Naive thymus-derived CD4-positive, alpha-beta T cell (primary cell): ENCODE measurements around the gene CDYL2. TPM values are rescaled to one million over a fixed set of nuclear protein-coding genes. Genes with fewer than 3 reads are reported as not detected.

Experiments
- ATAC-seq: fragments of 150-1000 bp; cut with Tn5 transposase; 2 replicates; pipeline ENCODE4 v1.10.0; 2021; ENCODE audit warnings: mild to moderate bottlenecking, moderate library complexity
- CTCF ChIA-PET: fragments of 350-600 bp; sonication (Branson Sonifier 250); formaldehyde crosslinking; loops from one replicate; lab custom pipeline; 2021; ENCODE audit warnings: antibody characterized with exemption; lab: Charles Lee
- POLR2A ChIA-PET: fragments of 350-600 bp; sonication (Branson Sonifier 250); formaldehyde crosslinking; loops from one replicate; lab custom pipeline; 2021; ENCODE audit warnings: antibody characterized with exemption, inconsistent platforms; lab: Charles Lee
- DNase-seq, 9 donors: peaks; one replicate each; pipeline versions ENCODE4 v3.0.0 to v3.0.0-alpha.2; 2020 to 2022; ENCODE audit warnings: mixed read lengths in 1 of 9
- H3K27ac ChIP-seq: one replicate; pipeline ENCODE4 v1.7.0; 2013; ENCODE audit warnings: mild to moderate bottlenecking, low read depth, low read length, moderate library complexity
- H3K27me3 ChIP-seq, 2 donors: one replicate each; pipeline ENCODE4 v1.7.0; 2013; ENCODE audit warnings: low read length in 2 of 2, mild to moderate bottlenecking in 2 of 2, moderate library complexity in 2 of 2; ENCODE audit not compliant: control insufficient read depth in 2 of 2, insufficient read depth in 2 of 2
- H3K36me3 ChIP-seq, 3 experiments: 1 replicate in 2 of 3; 2 replicates in 1 of 3; pipeline ENCODE4 v1.7.0; 2013; ENCODE audit warnings: low read length in 3 of 3, mild to moderate bottlenecking in 3 of 3, moderate library complexity in 1 of 3; ENCODE audit not compliant: insufficient read depth in 3 of 3, control insufficient read depth in 2 of 3
- H3K4me1 ChIP-seq, 2 donors: one replicate each; pipeline ENCODE4 v1.7.0; 2013; ENCODE audit warnings: low read length in 2 of 2, mild to moderate bottlenecking in 2 of 2, moderate library complexity in 1 of 2; ENCODE audit not compliant: control insufficient read depth in 2 of 2, insufficient read depth in 2 of 2
- H3K4me3 ChIP-seq: 2 replicates; pipeline ENCODE4 v1.7.0; 2013; ENCODE audit warnings: mild to moderate bottlenecking, low read length
- H3K9me3 ChIP-seq, 3 experiments: 1 replicate in 2 of 3; 2 replicates in 1 of 3; pipeline ENCODE4 v1.7.0; 2013; ENCODE audit warnings: low read length in 3 of 3; ENCODE audit not compliant: control insufficient read depth in 2 of 3
- H3K27ac Mint-ChIP-seq, 9 donors: one replicate each; pipeline ENCODE4 v1.8.0; 2020 to 2022; ENCODE audit warnings: mixed read lengths in 9 of 9, mild to moderate bottlenecking in 8 of 9, moderate library complexity in 5 of 9, inconsistent platforms in 2 of 9
- H3K27me3 Mint-ChIP-seq, 5 donors: one replicate each; pipeline ENCODE4 v1.8.0; 2021 to 2022; ENCODE audit warnings: mixed read lengths in 5 of 5, mild to moderate bottlenecking in 1 of 5
- H3K36me3 Mint-ChIP-seq, 5 donors: one replicate each; pipeline ENCODE4 v1.8.0; 2020 to 2022; ENCODE audit warnings: mixed read lengths in 5 of 5, mild to moderate bottlenecking in 3 of 5, inconsistent platforms in 1 of 5
- H3K4me1 Mint-ChIP-seq, 7 donors: one replicate each; pipeline ENCODE4 v1.8.0; 2020 to 2022; ENCODE audit warnings: mixed read lengths in 7 of 7, mild to moderate bottlenecking in 3 of 7, inconsistent platforms in 1 of 7
- H3K4me3 Mint-ChIP-seq, 10 donors: one replicate each; pipeline ENCODE4 v1.8.0; 2020 to 2022; ENCODE audit warnings: mild to moderate bottlenecking in 10 of 10, mixed read lengths in 10 of 10, moderate library complexity in 6 of 10, inconsistent platforms in 2 of 10
- H3K9me3 Mint-ChIP-seq, 11 donors: one replicate each; pipeline ENCODE4 v1.8.0; 2020 to 2022; ENCODE audit warnings: mixed read lengths in 11 of 11, mild to moderate bottlenecking in 4 of 11, inconsistent platforms in 1 of 11, moderate library complexity in 1 of 11
- intact Hi-C, 2 donors: fragments of 100-400 bp; cut with micrococcal nuclease; formaldehyde crosslinking; loops; one replicate each; pipeline ENCODE4 v1.15.1; 2023
- polyA plus RNA-seq, 2 donors: library from polyadenylated mRNA; unstranded; fragments of 300-500 nt; fragmentation: Illumina TruSeq; gene quantifications; one replicate each; pipeline ENCODE4 v1.2.3, GENCODE V29; 2021
- total RNA-seq, 6 experiments: library from RNA in 5 of 6; stranded (reverse) in 5 of 6; gene quantifications; 1 replicate in 5 of 6; 2 replicates in 1 of 6; pipeline ENCODE4 v1.2.3 and lab custom pipeline; 2021 to 2026

CDYL2 gene
- total and polyA plus RNA-seq, 7 experiments from 2014 or later, result 0.61 to 71.3 (median 21.0) TPM

DNA sequence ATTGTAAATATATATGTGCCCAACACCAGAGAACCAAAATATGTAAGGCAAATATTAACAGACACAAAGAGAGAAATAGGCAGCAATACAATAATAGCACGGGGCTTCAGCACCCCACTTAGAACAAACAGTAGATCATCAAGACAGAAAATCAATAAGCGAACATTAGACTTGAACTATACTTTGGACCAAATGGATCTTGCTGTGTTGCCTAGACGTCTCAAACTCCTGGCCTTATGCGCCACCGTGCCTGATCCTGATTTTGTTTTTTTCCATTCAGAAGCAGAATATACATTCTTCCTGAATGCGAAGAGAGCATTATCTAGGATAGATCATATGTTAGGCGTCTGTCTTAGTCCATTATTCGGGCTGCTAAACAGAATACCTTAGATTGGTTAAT lies 41.9 kb upstream of the CDYL2 start:
- no peaks in the 10 kb centered on the region for H3K27me3 ChIP-seq
- peaks cover 0 to 4% (median 0%) of the 10 kb centered on the region in 3 experiments for H3K9me3 ChIP-seq
- Mint-ChIP-seq H3K27me3 (peaks cover 9 to 29% (median 11%) of the 10 kb centered on the region in 5 donors), H3K4me3 (no peak overlapping the region), H3K36me3 (peaks cover 0 to 17% (median 0%) of the 10 kb centered on the region in 5 donors), H3K4me1 (peaks cover 0 to 4% (median 0%) of the 10 kb centered on the region in 7 donors), H3K27ac (no peak overlapping the region), H3K9me3 (peaks cover 4 to 38% (median 27%) of the 10 kb centered on the region in 11 donors)
- H3K36me3 ChIP-seq, result no peaks in the 10 kb centered on the region
- no peak for DNase-seq
- intact Hi-C loops, result no loop called here
- H3K4me1 ChIP-seq, result no peaks in the 10 kb centered on the region
- ATAC-seq, result no peak
- CTCF ChIA-PET, result no interaction called here
- no peak overlapping the region for H3K4me3 ChIP-seq
- no peak overlapping the region for H3K27ac ChIP-seq
- POLR2A ChIA-PET, result no interaction called here

DNA sequence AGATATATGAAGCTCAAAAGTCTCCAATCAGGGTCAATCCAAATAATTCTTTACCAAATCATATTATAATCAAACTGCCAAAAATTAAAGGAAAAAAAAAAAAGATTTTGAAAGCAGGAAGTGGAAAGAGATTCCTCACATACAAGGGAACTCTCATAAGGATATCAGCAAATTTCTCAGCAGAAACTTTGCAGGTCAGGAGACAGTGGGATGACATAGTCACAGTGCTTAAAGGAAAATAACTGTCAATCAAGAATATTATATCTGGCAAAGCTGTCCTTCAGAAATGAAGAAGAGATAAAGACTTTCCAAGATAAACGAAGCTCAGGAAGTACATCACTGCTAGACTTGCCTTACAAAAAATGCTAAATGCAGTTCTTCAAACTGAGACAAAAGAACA lies 40.0 kb upstream of the CDYL2 start:
- H3K4me3 ChIP-seq, result no peak overlapping the region
- peaks cover 0 to 9% of the 10 kb centered on the region in 2 donors for H3K27me3 ChIP-seq
- DNase-seq (no peak), ATAC-seq (no peak)
- Mint-ChIP-seq H3K9me3 (peaks cover 10 to 49% (median 30%) of the 10 kb centered on the region in 11 donors), H3K27me3 (peaks cover 25 to 39% (median 27%) of the 10 kb centered on the region in 5 donors), H3K27ac (no peak overlapping the region), H3K4me3 (no peak overlapping the region), H3K4me1 (peaks cover 0 to 4% (median 0%) of the 10 kb centered on the region in 7 donors), H3K36me3 (peaks cover 0 to 24% (median 1%) of the 10 kb centered on the region in 5 donors)
- H3K9me3 ChIP-seq, result peaks cover 0 to 4% (median 0%) of the 10 kb centered on the region in 3 experiments
- no peaks in the 10 kb centered on the region for H3K4me1 ChIP-seq
- intact Hi-C loops, result no loop called here
- ChIA-PET POLR2A (no interaction called here), CTCF (no interaction called here)
- no peaks in the 10 kb centered on the region for H3K36me3 ChIP-seq
- no peak overlapping the region for H3K27ac ChIP-seq

DNA sequence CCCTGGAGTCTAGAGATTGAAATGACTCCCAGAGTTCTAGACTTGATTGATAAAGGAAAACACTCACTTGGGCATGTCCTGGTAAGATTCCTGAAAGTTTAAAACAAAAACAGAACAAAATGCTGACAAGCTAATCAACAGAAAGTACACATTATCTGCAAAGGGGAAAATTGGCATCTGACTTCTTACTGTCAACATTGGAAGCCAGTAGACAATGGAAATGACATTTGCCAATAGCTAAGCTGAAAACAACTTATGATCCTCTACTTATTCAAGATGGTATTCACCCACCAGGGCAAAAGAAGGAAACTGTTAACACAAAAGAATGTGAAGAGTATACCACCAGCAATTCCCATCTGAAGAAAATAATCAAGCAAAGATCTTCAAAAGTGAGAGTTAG lies 36.8 kb upstream of the CDYL2 start:
- POLR2A ChIA-PET, result no interaction called here
- peaks cover 31 to 42% (median 34%) of the 10 kb centered on the region in 5 donors for H3K27me3 Mint-ChIP-seq
- H3K36me3 ChIP-seq, result no peaks in the 10 kb centered on the region
- peaks cover 0 to 24% (median 1%) of the 10 kb centered on the region in 5 donors for H3K36me3 Mint-ChIP-seq
- H3K9me3 ChIP-seq, result peaks cover 0 to 4% (median 0%) of the 10 kb centered on the region in 3 experiments
- no peak overlapping the region for H3K27ac ChIP-seq
- H3K4me1 Mint-ChIP-seq, result peaks cover 0 to 4% (median 0%) of the 10 kb centered on the region in 7 donors
- H3K27ac Mint-ChIP-seq, result no peak overlapping the region
- no peaks in the 10 kb centered on the region for H3K4me1 ChIP-seq
- H3K4me3 ChIP-seq, result no peak overlapping the region
- intact Hi-C loops, result no loop called here
- CTCF ChIA-PET, result no interaction called here
- H3K9me3 Mint-ChIP-seq, result peaks cover 10 to 49% (median 30%) of the 10 kb centered on the region in 11 donors
- no peak overlapping the region for H3K4me3 Mint-ChIP-seq
- no peak for DNase-seq
- peaks cover 0 to 9% of the 10 kb centered on the region in 2 donors for H3K27me3 ChIP-seq
- ATAC-seq, result no peak

- H3K4me1 ChIP-seq, result no peaks in the 10 kb centered on the region
- H3K27me3 ChIP-seq, result peaks cover 3 to 9% of the 10 kb centered on the region in 2 donors
- peaks cover 7 to 24% (median 16%) of the 10 kb centered on the region in 11 donors for H3K9me3 Mint-ChIP-seq
- H3K9me3 ChIP-seq, result no peaks in the 10 kb centered on the region
- peaks cover 0 to 11% (median 1%) of the 10 kb centered on the region in 5 donors for H3K36me3 Mint-ChIP-seq
- H3K27ac ChIP-seq, result no peak overlapping the region
- ChIA-PET CTCF (no interaction called here), POLR2A (no interaction called here)
- H3K27ac Mint-ChIP-seq, result no peak overlapping the region
- peaks cover 31 to 53% (median 42%) of the 10 kb centered on the region in 5 donors for H3K27me3 Mint-ChIP-seq
- no peak overlapping the region for H3K4me3 Mint-ChIP-seq
- H3K36me3 ChIP-seq, result no peaks in the 10 kb centered on the region
- H3K4me1 Mint-ChIP-seq, result peaks cover 0 to 9% (median 3%) of the 10 kb centered on the region in 7 donors
- intact Hi-C loops, result no loop called here
- H3K4me3 ChIP-seq, result no peak overlapping the region
- ATAC-seq (no peak), DNase-seq (no peak)
Measured at GRCh38 chr16:80837533-80838147, 33.2 kb upstream of the CDYL2 start.

DNA sequence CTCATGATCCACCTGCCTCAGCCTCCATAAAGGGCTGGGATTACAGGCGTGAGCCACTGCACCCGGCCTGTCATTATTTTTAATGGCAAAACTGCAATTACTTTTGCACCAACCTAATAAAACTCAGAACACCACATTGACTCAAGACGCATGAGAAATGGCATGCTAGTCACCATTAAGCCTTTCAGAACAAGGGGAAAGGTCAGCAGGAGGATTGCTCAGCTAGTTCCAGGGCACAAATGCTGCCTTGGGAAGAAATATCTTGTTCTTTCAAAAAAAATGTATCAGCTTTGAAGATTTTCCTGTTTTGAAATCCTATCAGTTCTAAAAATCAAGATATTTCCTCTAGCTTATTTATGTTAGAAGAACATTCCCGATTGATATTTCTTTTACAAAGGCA lies 32.4 kb upstream of the CDYL2 start:
- Mint-ChIP-seq H3K4me3 (no peak overlapping the region), H3K27ac (no peak overlapping the region), H3K9me3 (peaks cover 4 to 17% (median 10%) of the 10 kb centered on the region in 11 donors), H3K4me1 (peaks cover 0 to 9% (median 3%) of the 10 kb centered on the region in 7 donors), H3K27me3 (peaks cover 31 to 55% (median 37%) of the 10 kb centered on the region in 5 donors), H3K36me3 (peaks cover 0 to 11% (median 0%) of the 10 kb centered on the region in 5 donors)
- POLR2A ChIA-PET, result no interaction called here
- intact Hi-C loops, result no loop called here
- no peak for DNase-seq
- no peaks in the 10 kb centered on the region for H3K36me3 ChIP-seq
- peaks cover 3 to 9% of the 10 kb centered on the region in 2 donors for H3K27me3 ChIP-seq
- H3K4me1 ChIP-seq, result no peaks in the 10 kb centered on the region
- H3K27ac ChIP-seq, result no peak overlapping the region
- CTCF ChIA-PET, result no interaction called here
- no peak overlapping the region for H3K4me3 ChIP-seq
- no peak for ATAC-seq
- H3K9me3 ChIP-seq, result no peaks in the 10 kb centered on the region

DNA sequence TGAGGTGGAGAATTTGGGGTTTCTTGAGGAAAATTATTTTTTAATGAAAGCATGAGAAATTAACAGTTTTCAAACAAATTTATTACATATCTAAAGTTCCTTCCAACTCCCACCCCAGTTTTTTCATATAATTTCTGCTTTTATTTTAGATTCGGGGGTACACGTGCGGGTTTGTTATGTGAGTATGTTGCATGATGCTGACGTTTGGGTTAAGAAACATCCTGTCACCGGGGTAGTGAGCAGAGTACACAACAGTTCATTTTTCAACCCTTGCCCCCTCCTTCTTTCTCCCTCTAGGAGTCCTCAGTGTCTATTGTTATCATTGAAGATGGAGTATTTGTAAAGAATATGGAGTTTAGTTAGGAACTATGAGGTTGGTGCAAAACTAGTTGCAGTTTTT lies 31.8 kb upstream of the CDYL2 start:
- peaks cover 1 to 11% (median 6%) of the 10 kb centered on the region in 11 donors for H3K9me3 Mint-ChIP-seq
- H3K27ac Mint-ChIP-seq, result no peak overlapping the region
- H3K4me3 Mint-ChIP-seq, result no peak overlapping the region
- no peaks in the 10 kb centered on the region for H3K36me3 ChIP-seq
- H3K4me1 ChIP-seq, result no peaks in the 10 kb centered on the region
- intact Hi-C loops, result no loop called here
- peaks cover 3 to 9% of the 10 kb centered on the region in 2 donors for H3K27me3 ChIP-seq
- POLR2A ChIA-PET, result no interaction called here
- peaks cover 24 to 49% (median 31%) of the 10 kb centered on the region in 5 donors for H3K27me3 Mint-ChIP-seq
- DNase-seq (no peak), ATAC-seq (no peak)
- H3K27ac ChIP-seq, result no peak overlapping the region
- H3K4me3 ChIP-seq, result no peak overlapping the region
- peaks cover 0 to 6% (median 0%) of the 10 kb centered on the region in 5 donors for H3K36me3 Mint-ChIP-seq
- H3K9me3 ChIP-seq, result no peaks in the 10 kb centered on the region
- peaks cover 0 to 9% (median 3%) of the 10 kb centered on the region in 7 donors for H3K4me1 Mint-ChIP-seq
- CTCF ChIA-PET, result no interaction called here
